RWPE2 (cell line): ENCODE measurements around the gene ADGRG4.

Source experiments
- ATAC-seq: fragments of 200-7000 bp; cut with Tn5 transposase; 3 replicates; pipeline ENCODE4 v1.9.1; 2021; ENCODE audit warnings: low read depth
- DNase-seq: peaks from one replicate; pipeline ENCODE4 v3.0.0-alpha.2; 2020; ENCODE audit warnings: low spot score
- H3K27ac ChIP-seq: fragments of 450-650 bp; 2 replicates; pipeline ENCODE4 v1.5.1; 2017; ENCODE audit warnings: mild to moderate bottlenecking; ENCODE audit not compliant: poor library complexity, severe bottlenecking
- H3K27me3 ChIP-seq: fragments of 250-450 bp; sonication (Bioruptor Pico); 2 replicates; pipeline ENCODE4 v1.5.1; 2021; ENCODE audit warnings: mild to moderate bottlenecking, moderate library complexity; ENCODE audit not compliant: insufficient read depth, poor library complexity, severe bottlenecking
- H3K36me3 ChIP-seq: fragments of 250-450 bp; sonication (Bioruptor Pico); 2 replicates; pipeline ENCODE4 v1.5.1; 2020; ENCODE audit warnings: low read depth, mild to moderate bottlenecking, moderate library complexity
- H3K4me1 ChIP-seq: fragments of 250-450 bp; sonication (Bioruptor Pico); 2 replicates; pipeline ENCODE4 v1.5.1; 2021; ENCODE audit warnings: mild to moderate bottlenecking, moderate library complexity; ENCODE audit not compliant: insufficient read depth, poor library complexity, severe bottlenecking
- H3K4me3 ChIP-seq: fragments of 250-450 bp; sonication (Bioruptor Pico); 2 replicates; pipeline ENCODE4 v1.5.1; 2021; ENCODE audit warnings: mild to moderate bottlenecking, moderate library complexity; ENCODE audit not compliant: severe bottlenecking
- H3K9me3 ChIP-seq: fragments of 250-450 bp; sonication (Bioruptor Pico); 2 replicates; pipeline ENCODE4 v1.5.1; 2021; ENCODE audit warnings: mild to moderate bottlenecking, moderate library complexity; ENCODE audit not compliant: severe bottlenecking
- TF ChIP-seq, protein P1 (sequence below): fragments of 450-650 bp; IDR thresholded peaks from one replicate; pipeline ENCODE4 v1.5.1; 2017; ENCODE audit warnings: mild to moderate bottlenecking, moderate library complexity; ENCODE audit not compliant: poor library complexity, severe bottlenecking

The ADGRG4 gene

DNA sequence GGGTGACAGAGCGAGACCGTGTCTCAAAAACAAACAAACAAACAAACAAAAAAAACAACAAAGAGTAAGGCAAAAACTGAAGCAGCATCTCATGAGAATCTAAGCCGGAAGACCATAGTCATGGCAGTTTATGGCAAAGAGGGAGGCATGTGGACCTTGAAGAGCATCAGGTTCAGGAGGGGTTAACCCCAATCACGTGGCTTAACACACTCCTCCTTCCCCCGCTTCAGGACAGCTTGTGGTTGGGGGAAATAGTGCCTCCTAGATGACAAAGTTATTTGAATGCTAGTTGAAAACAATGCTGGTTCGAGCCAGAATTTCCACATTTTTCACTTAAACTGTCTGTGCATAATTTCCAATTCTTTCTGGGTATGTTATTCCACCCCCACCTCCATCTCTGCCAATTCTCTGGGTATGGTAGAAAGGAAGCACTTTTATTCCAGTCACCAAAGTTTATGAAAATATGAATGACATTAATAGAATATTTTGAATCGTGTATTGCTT, 37.9 kb upstream of the ADGRG4 start:
- no peak overlapping the region for H3K27ac ChIP-seq
- DNase-seq = no peak
- no peaks in the 10 kb centered on the region for H3K27me3 ChIP-seq
- H3K36me3 ChIP-seq = no peaks in the 10 kb centered on the region
- ATAC-seq = no peak
- peaks cover 7% of the 10 kb centered on the region for H3K4me1 ChIP-seq
- no peak overlapping the region for H3K4me3 ChIP-seq
- H3K9me3 ChIP-seq = no peaks in the 10 kb centered on the region
- TF ChIP-seq, protein P1, sequence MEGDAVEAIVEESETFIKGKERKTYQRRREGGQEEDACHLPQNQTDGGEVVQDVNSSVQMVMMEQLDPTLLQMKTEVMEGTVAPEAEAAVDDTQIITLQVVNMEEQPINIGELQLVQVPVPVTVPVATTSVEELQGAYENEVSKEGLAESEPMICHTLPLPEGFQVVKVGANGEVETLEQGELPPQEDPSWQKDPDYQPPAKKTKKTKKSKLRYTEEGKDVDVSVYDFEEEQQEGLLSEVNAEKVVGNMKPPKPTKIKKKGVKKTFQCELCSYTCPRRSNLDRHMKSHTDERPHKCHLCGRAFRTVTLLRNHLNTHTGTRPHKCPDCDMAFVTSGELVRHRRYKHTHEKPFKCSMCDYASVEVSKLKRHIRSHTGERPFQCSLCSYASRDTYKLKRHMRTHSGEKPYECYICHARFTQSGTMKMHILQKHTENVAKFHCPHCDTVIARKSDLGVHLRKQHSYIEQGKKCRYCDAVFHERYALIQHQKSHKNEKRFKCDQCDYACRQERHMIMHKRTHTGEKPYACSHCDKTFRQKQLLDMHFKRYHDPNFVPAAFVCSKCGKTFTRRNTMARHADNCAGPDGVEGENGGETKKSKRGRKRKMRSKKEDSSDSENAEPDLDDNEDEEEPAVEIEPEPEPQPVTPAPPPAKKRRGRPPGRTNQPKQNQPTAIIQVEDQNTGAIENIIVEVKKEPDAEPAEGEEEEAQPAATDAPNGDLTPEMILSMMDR = no peak

DNA sequence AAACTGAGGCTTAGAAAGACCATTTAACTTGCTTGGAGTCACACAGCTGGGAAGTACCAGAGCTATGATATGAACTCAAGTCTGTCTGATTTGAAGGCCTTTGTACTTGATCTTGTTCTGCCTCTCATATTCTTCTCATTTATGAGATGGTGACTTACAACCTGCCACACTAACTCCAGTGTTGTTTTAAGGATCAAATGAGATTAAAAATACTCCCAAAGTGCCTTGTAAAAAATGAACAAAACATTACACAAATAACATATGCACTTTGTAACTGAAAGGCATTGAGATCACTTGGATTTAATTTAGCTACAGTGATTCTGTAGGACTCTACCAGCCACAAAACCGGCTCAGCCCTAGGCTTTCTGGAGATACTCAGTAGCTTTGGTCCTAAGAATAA, 33.9 kb upstream of the ADGRG4 start:
- H3K4me3 ChIP-seq = no peak overlapping the region
- no peak overlapping the region for H3K27ac ChIP-seq
- H3K36me3 ChIP-seq = no peaks in the 10 kb centered on the region
- TF ChIP-seq, protein P1 = no peak
- no peaks in the 10 kb centered on the region for H3K4me1 ChIP-seq
- no peaks in the 10 kb centered on the region for H3K9me3 ChIP-seq
- DNase-seq = no peak
- H3K27me3 ChIP-seq = no peaks in the 10 kb centered on the region
- no peak for ATAC-seq

DNA sequence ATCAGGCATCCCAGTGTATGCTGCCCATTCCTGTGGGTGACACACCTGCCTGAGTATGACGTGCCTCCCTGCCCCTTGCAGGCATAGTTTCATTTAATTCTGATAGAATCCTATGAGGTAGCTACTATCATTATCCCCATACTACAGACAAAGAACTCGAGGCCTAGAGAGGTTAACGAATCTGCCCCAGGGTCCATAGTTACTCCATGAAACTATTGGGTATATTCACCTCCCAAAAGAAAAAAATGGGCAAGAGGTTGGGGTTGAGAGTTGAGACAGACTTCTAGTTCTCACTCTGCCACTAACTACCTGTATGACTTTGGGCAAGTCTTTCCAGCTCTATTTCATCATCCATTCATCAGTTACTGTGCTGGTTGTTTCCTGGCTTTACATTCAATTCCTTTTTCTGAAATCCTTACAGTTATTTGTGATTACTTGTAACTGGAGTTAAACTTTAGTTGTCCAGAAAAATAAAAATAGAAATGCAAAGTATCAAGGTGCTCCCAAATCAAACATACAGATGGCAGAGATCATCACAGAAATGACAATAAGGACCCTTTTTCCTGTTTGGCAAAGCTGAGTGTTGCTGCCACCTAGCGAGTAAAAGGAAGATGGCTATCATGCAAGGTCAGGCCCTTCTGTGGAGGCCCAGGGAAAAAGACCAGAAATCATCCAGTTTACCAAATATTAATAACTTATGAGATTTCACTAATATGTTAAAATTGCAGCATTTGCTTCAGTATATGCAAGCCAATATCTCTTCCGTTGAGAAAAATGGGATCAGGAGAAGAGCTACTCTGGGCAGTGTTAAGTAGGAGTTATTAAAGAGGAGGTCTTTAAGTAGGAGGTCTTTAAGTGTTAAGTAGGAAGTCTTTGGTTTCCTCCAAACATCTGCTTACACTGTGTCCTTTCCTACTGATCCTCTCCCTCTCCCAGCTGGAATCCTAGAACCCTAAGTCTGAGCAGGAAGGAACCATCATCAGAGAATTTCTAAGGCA, 32.4 kb upstream of the ADGRG4 start:
- peaks cover 2% of the 10 kb centered on the region for H3K4me1 ChIP-seq
- no peak overlapping the region for H3K4me3 ChIP-seq
- H3K9me3 ChIP-seq = no peaks in the 10 kb centered on the region
- DNase-seq = no peak
- ATAC-seq = peak; percentile 57; the same call in 2 of the 3 replicates
- no peaks in the 10 kb centered on the region for H3K36me3 ChIP-seq
- H3K27me3 ChIP-seq = no peaks in the 10 kb centered on the region
- TF ChIP-seq, protein P1 = peak; percentile 79
- no peak overlapping the region for H3K27ac ChIP-seq

DNA sequence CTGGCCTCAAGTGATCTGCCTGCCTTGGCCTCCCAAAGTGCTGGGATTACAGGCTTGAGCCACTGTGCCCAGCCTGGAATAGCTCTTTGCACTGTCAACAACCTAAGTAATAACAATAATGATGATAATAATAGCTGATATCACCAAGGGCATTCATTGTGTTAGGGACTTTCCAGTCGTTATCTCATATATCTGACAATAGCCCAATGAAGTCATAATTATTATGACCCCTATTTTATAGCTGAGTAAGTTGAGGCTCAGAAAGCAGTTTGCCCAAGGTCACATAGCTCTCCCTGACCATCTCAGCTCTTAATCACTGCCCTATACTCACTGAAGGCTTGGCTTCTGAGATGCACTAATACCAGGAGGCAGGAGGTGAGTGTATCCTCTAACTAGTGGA, 30.8 kb upstream of the ADGRG4 start:
- Histone ChIP-seq H3K27me3 (no peaks in the 10 kb centered on the region), H3K4me1 (peaks cover 3% of the 10 kb centered on the region), H3K4me3 (no peak overlapping the region), H3K9me3 (no peaks in the 10 kb centered on the region), H3K27ac (no peak overlapping the region), H3K36me3 (no peaks in the 10 kb centered on the region)
- no peak for ATAC-seq
- TF ChIP-seq, protein P1 = no peak
- DNase-seq = no peak

DNA sequence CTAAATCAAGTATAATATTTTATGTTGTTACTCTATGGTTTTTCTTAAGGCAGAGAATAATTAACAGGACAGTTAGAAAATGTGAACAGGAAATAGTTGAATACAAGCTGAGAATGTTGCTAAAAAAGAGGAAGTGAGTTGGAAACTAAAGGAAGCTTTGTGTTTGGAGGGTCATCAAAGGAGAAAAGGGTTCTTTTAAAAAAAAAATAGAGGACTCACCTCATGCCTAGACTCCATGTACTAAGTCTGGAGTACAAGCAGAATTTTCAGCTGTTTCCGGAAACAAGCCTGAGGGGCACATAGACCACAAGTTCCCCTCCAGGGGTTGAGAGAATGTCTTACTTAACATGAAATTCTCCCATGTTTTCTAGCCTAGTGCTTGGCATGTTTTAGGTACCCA, 29.5 kb upstream of the ADGRG4 start:
- TF ChIP-seq, protein P1 = no peak
- DNase-seq (no peak), ATAC-seq (no peak)

More for the DNA sequence above, 29.5 kb upstream of the ADGRG4 start:
- Histone ChIP-seq H3K27ac (no peak overlapping the region), H3K4me1 (peaks cover 3% of the 10 kb centered on the region), H3K9me3 (no peaks in the 10 kb centered on the region), H3K36me3 (no peaks in the 10 kb centered on the region), H3K4me3 (no peak overlapping the region), H3K27me3 (no peaks in the 10 kb centered on the region)
